MCF 10A (cell line): Measurements from ENCODE around the gene USP36. TPM values are rescaled to one million over a fixed set of nuclear protein-coding genes. Genes with fewer than 3 reads are reported as not detected.
A peak's percentile ranks its signal among the peaks of the same experiment; 100 is the strongest.
"Not testable (repeated sequence)": the region's sequence is repeated elsewhere in the genome, so short reads cannot be mapped to it uniquely, and the experiment has no call there.

ENCODE experiments used
- BruUV-seq: library from RNA; stranded (reverse); fragments of 400-500 nt; replicated peaks from 2 replicates; lab custom pipeline; 2021; lab: Mats Ljungman, UMichigan
- CTCF ChIA-PET: fragments of 300-600 bp; sonication (Branson Sonifier 250); formaldehyde crosslinking; extraction: SDS; loops from one replicate; lab custom pipeline; 2021; ENCODE audit warnings: antibody characterized with exemption, inconsistent platforms; lab: Yijun Ruan, JAX
- POLR2A ChIA-PET: fragments of 300-600, 350-650 bp; sonication (Branson Sonifier 250); formaldehyde crosslinking; extraction: SDS; loops from one replicate; lab custom pipeline; 2020; ENCODE audit warnings: antibody characterized with exemption, inconsistent platforms; lab: Yijun Ruan, JAX
- DNase-seq: peaks from one replicate; pipeline ENCODE4 v3.0.0-alpha.2; 2018; ENCODE audit not compliant: unreplicated experiment
- H3K27ac Mint-ChIP-seq: one replicate; pipeline ENCODE4 v1.8.0; 2022; ENCODE audit warnings: mild to moderate bottlenecking, low read depth, mixed read lengths; ENCODE audit not compliant: unreplicated experiment
- H3K27me3 Mint-ChIP-seq: one replicate; pipeline ENCODE4 v1.8.0; 2022; ENCODE audit warnings: mixed read lengths; ENCODE audit not compliant: insufficient read depth, unreplicated experiment
- H3K36me3 Mint-ChIP-seq: one replicate; pipeline ENCODE4 v1.8.0; 2022; ENCODE audit warnings: mild to moderate bottlenecking, moderate library complexity, mixed read lengths; ENCODE audit not compliant: insufficient read depth, unreplicated experiment
- H3K4me1 Mint-ChIP-seq: one replicate; pipeline ENCODE4 v1.8.0; 2022; ENCODE audit warnings: mixed read lengths; ENCODE audit not compliant: insufficient read depth, unreplicated experiment
- H3K4me3 Mint-ChIP-seq: one replicate; pipeline ENCODE4 v1.8.0; 2022; ENCODE audit warnings: mild to moderate bottlenecking, moderate library complexity, mixed read lengths; ENCODE audit not compliant: unreplicated experiment
- H3K9me3 Mint-ChIP-seq: one replicate; pipeline ENCODE4 v1.8.0; 2022; ENCODE audit warnings: mixed read lengths; ENCODE audit not compliant: unreplicated experiment
- intact Hi-C: fragments of 100-400 bp; cut with micrococcal nuclease; formaldehyde crosslinking; loops from 2 replicates; pipeline ENCODE4 v1.14.1; 2022
- total RNA-seq: library from RNA; stranded (reverse); gene quantifications from 2 replicates; pipeline ENCODE4 v1.2.3, GENCODE V29; 2022
- TF ChIP-seq, protein P1 (sequence below): fragments of 200-600 bp; IDR thresholded peaks from one replicate; pipeline ENCODE4 v1.8.0; 2022; ENCODE audit warnings: antibody characterized with exemption, mild to moderate bottlenecking; ENCODE audit not compliant: unreplicated experiment

USP36 gene
- total RNA-seq, 1 experiment from 2014 or later: 118 TPM

DNA sequence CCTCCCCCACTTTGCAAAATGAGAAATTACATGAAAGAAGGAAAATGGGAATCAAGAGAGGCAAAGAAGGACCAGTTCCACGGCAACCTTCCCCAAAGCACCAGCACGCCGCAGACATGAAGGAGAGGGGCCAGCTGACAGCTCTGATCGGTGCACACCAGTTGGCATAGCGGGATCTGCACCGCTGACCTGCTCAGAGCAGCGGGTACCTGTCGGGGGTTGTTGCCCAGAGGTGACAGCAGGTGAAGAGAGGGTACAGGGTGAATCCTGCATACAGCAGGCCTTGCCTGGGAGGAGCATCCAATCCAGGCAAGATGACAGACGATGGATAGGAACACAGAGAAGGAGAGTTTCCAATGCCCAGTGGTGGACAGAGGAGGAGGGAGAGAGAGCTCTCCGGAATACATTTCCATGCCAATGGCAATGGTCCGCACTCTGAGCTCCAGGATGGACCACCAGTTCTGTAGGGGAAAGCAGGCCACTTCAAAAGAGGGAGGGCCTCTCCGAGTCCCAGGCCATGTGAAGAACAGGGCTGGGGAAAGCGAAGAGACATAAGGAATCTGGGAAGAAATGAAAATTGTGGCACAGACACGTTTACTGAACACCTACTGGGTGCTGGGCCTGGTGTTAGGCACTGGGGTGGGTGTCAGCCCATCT is 38.4 kb upstream of the USP36 start:
- no TSS peak for BruUV-seq

DNA sequence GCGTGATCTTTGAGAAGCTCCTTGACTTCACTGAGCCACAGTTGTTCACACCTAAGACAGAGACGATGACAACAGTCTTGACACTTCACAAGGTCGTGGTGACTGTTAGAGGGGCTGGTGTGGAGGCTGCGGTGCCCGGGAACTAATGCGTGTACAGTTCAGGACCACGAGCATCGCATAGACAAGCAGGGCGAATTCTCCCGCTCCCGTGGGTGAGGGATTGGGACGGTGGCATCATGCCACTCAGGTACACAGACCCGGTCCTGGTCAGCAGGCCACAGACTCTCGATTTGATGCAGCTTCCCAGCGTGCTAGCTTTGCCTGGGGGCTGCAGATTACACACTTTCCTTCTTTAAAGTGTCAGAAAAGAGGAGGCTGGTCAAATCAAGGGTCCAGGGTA is 37.6 kb upstream of the USP36 start:
- TF ChIP-seq, protein P1, sequence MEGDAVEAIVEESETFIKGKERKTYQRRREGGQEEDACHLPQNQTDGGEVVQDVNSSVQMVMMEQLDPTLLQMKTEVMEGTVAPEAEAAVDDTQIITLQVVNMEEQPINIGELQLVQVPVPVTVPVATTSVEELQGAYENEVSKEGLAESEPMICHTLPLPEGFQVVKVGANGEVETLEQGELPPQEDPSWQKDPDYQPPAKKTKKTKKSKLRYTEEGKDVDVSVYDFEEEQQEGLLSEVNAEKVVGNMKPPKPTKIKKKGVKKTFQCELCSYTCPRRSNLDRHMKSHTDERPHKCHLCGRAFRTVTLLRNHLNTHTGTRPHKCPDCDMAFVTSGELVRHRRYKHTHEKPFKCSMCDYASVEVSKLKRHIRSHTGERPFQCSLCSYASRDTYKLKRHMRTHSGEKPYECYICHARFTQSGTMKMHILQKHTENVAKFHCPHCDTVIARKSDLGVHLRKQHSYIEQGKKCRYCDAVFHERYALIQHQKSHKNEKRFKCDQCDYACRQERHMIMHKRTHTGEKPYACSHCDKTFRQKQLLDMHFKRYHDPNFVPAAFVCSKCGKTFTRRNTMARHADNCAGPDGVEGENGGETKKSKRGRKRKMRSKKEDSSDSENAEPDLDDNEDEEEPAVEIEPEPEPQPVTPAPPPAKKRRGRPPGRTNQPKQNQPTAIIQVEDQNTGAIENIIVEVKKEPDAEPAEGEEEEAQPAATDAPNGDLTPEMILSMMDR: no peak
- DNase-seq: no peak
- no peak overlapping the region for H3K27ac Mint-ChIP-seq
- CTCF ChIA-PET: interaction anchor here (1.0 to 2.6 kb wide), 3 partner anchors 12 to 93 kb away, joined by 4 to 10 read pairs (median 6); no protein-coding TSS in a partner anchor
- BruUV-seq: no TSS peak
- H3K4me1 Mint-ChIP-seq: peaks cover 30% of the 10 kb centered on the region
- no peaks in the 10 kb centered on the region for H3K36me3 Mint-ChIP-seq
- intact Hi-C loops: no loop called here
- no peak overlapping the region for H3K4me3 Mint-ChIP-seq
- no peaks in the 10 kb centered on the region for H3K9me3 Mint-ChIP-seq
- POLR2A ChIA-PET: interaction anchor here (0.6 to 1.0 kb wide), 2 partner anchors 11 to 347 kb away, joined by 3 read pairs; no protein-coding TSS in a partner anchor
- no peaks in the 10 kb centered on the region for H3K27me3 Mint-ChIP-seq

More for the DNA sequence above, 38.4 kb upstream of the USP36 start:
- H3K27ac Mint-ChIP-seq: no peak overlapping the region
- TF ChIP-seq, protein P1: no peak
- ChIA-PET POLR2A (no interaction called here), CTCF (no interaction called here)
- H3K4me1 Mint-ChIP-seq: peaks cover 30% of the 10 kb centered on the region
- H3K36me3 Mint-ChIP-seq: no peaks in the 10 kb centered on the region
- intact Hi-C loops: no loop called here
- H3K27me3 Mint-ChIP-seq: no peaks in the 10 kb centered on the region
- H3K9me3 Mint-ChIP-seq: no peaks in the 10 kb centered on the region
- no peak for DNase-seq
- no peak overlapping the region for H3K4me3 Mint-ChIP-seq

- H3K4me3 Mint-ChIP-seq, H3K27ac Mint-ChIP-seq, H3K27me3 Mint-ChIP-seq, H3K9me3 Mint-ChIP-seq, intact Hi-C loops, H3K36me3 Mint-ChIP-seq, DNase-seq, BruUV-seq: not testable (repeated sequence)
- peaks cover 27% of the 10 kb centered on the region for H3K4me1 Mint-ChIP-seq
- CTCF ChIA-PET: interaction anchor here (1.5 to 2.6 kb wide), 2 partner anchors 11 to 94 kb away, joined by 6 to 10 read pairs; no protein-coding TSS in a partner anchor
- POLR2A ChIA-PET: interaction anchor here (1.0 kb wide), 1 partner anchor 12 kb away, joined by 3 read pairs; no protein-coding TSS in a partner anchor
These were observed 36.4 kb upstream of the USP36 start for GRCh38 chr17:78876954-78877517.

DNA sequence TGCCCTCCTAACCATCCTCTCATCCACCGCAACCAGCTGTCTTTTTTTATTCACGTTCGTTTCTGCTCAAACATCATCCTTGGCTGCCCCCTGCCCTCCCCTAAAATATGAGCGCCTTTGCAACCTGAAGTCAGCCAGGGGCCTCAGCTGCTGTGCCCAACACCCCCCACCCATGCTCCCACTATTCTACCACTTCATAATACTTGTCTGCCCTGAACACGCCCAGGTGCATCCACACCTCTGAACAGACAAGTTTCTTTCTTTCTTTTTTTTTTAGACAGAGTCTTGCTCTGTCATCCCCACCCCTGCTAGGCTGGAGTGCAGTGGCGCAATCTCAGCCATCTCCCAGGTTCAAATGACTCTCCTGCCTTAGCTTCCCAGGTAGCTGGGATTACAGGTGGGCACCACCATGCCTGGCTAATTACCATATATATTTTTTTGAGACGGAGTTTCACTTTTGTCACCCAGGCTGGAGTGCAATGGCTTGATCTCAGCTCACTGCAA is 35.5 kb upstream of the USP36 start:
- peaks cover 27% of the 10 kb centered on the region for H3K4me1 Mint-ChIP-seq
- CTCF ChIA-PET: interaction anchor here (0.6 to 2.6 kb wide), 2 partner anchors 95 to 443 kb away, joined by 3 to 10 read pairs; no protein-coding TSS in a partner anchor
- intact Hi-C loops: no loop called here
- no TSS peak for BruUV-seq
- H3K27ac Mint-ChIP-seq: peak overlapping the region; percentile 50
- POLR2A ChIA-PET: interaction anchor here (0.7 kb wide), 1 partner anchor 60 kb away, joined by 5 read pairs; no protein-coding TSS in a partner anchor
- no peak overlapping the region for H3K4me3 Mint-ChIP-seq
- H3K36me3 Mint-ChIP-seq: peaks cover 13% of the 10 kb centered on the region
- no peaks in the 10 kb centered on the region for H3K9me3 Mint-ChIP-seq
- no peak for DNase-seq
- H3K27me3 Mint-ChIP-seq: no peaks in the 10 kb centered on the region
- TF ChIP-seq, protein P1: no peak
